ENCODE measurements around the gene RBM33.

DNA sequence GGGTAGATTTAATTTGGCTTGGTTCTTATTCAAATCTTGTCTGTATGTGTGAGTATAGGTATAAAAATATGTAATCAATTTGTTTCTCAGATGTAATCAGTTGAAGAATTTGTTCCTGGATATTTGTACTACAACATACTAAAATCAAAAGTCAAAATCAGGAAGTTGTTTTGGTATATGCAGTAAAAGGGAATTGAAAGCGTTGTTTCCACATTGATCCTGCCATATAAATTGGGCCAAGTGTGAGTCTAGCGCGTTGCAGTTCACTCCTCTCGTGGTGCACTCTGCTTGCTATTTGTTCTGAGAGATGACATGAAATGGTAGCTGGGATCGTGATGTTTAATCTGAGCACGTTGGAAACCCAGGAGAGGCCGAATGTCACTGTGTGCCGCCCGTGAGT is 111.9 kb downstream of the RBM33 start:
- TF ChIP-seq FOXM1 (IDR thresholded peaks at IDR 0.05; ENCODE audit: borderline replicate concordance, low read depth) (no peak), EP300 (IDR thresholded peaks at IDR 0.05; ENCODE audit: borderline replicate concordance) (no peak)
- TF ChIP-seq, protein P1, sequence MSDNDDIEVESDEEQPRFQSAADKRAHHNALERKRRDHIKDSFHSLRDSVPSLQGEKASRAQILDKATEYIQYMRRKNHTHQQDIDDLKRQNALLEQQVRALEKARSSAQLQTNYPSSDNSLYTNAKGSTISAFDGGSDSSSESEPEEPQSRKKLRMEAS (IDR thresholded peaks at IDR 0.05): no peak
- TF ChIP-seq, protein P2, sequence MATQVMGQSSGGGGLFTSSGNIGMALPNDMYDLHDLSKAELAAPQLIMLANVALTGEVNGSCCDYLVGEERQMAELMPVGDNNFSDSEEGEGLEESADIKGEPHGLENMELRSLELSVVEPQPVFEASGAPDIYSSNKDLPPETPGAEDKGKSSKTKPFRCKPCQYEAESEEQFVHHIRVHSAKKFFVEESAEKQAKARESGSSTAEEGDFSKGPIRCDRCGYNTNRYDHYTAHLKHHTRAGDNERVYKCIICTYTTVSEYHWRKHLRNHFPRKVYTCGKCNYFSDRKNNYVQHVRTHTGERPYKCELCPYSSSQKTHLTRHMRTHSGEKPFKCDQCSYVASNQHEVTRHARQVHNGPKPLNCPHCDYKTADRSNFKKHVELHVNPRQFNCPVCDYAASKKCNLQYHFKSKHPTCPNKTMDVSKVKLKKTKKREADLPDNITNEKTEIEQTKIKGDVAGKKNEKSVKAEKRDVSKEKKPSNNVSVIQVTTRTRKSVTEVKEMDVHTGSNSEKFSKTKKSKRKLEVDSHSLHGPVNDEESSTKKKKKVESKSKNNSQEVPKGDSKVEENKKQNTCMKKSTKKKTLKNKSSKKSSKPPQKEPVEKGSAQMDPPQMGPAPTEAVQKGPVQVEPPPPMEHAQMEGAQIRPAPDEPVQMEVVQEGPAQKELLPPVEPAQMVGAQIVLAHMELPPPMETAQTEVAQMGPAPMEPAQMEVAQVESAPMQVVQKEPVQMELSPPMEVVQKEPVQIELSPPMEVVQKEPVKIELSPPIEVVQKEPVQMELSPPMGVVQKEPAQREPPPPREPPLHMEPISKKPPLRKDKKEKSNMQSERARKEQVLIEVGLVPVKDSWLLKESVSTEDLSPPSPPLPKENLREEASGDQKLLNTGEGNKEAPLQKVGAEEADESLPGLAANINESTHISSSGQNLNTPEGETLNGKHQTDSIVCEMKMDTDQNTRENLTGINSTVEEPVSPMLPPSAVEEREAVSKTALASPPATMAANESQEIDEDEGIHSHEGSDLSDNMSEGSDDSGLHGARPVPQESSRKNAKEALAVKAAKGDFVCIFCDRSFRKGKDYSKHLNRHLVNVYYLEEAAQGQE (IDR thresholded peaks at IDR 0.05; ENCODE audit: low read depth): no peak
